NCI-H1048 (cell line): ENCODE results near the gene TAF8.
"Not testable (repeated sequence)": the region's sequence is repeated elsewhere in the genome, so short reads cannot be mapped to it uniquely, and the experiment has no call there.

Experiments used
- DNase-seq: peaks from one replicate; lab custom pipeline; 2025; lab: John Stamatoyannopoulos, UW

TAF8 gene, protein sequence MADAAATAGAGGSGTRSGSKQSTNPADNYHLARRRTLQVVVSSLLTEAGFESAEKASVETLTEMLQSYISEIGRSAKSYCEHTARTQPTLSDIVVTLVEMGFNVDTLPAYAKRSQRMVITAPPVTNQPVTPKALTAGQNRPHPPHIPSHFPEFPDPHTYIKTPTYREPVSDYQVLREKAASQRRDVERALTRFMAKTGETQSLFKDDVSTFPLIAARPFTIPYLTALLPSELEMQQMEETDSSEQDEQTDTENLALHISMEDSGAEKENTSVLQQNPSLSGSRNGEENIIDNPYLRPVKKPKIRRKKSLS

DNA sequence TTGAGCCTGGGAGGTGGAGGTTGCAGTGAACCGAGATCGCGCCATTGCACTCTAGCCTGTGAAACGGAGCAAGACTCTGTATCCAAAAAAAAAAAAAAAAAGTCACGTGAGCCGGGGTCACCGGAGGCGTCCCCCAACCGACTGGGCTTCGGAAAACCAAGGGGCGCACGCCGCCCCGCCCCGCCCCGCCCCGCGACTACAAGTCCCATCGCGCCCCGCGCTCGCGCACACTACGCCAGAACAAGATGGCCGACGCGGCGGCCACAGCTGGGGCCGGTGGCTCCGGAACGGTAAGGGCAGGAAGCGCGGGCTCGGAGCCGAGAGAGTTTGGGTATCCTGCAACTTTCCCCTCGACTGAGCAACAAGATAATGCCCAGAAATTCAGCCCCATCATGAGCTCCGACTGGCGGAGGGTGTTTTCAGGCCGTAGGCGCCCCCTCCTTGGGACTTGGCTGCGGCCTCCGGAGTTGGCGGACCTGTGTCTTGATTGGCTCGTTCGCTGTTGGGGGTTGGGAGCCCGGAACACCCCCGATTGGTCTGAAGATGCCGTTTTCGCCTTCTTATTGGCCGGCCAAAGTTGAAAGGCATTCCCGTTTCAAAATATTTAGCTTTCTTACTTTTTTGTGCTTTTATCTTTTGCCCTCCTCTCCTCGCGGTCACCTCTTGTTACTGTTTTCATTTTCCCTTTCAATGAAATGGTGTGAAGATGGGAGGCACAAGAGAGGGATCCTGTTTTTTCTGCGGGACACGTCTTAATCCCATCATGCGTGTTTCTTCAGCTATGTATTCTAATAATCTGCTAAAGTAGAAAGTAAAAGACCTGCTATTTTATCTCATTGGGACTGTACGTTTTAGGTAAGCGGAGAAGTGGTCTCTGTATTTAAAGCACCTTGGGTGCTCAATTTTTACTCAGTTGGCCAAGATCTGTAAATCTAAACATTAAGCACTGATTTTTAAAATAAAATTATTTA lies at the start of gene TAF8:
Gene TAF8, plus strand, starts transcription at position 228 of the 971 bp plus-strand sequence. Its CDS starts 18 bp downstream, at position 246.
- DNase-seq: peak; percentile 62

GRCh38 chr6:42001506-42001905 lies 48.8 kb upstream of the TAF8 start:
- no peak for DNase-seq

DNA sequence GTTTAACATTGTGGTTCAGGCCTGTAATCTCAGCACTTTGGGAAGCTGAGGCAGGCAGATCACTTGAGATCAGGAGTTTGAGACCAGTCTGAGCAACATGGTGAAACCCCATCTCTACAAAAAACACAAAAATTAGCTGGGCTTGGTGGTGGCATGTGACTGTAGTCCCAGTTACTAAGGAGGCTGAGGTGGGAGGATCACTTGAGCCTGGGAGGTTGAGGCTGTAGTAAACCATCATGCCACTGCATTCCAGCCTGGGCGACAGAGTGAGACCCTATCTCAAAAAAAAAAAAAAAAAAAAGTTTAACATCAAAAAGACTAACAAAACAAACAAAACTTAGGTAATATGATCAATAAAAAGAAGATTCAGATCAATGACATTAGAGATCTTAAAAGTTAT lies 46.7 kb upstream of the TAF8 start:
- DNase-seq: not testable (repeated sequence)

- DNase-seq: no peak
These were observed 42.8 kb upstream of the TAF8 start for GRCh38 chr6:42007286-42008137.

GRCh38 chr6:42008138-42008528 lies 42.2 kb upstream of the TAF8 start:
- not testable (repeated sequence) for DNase-seq

GRCh38 chr6:42009844-42010184 lies 40.5 kb upstream of the TAF8 start:
- DNase-seq: no peak

DNA sequence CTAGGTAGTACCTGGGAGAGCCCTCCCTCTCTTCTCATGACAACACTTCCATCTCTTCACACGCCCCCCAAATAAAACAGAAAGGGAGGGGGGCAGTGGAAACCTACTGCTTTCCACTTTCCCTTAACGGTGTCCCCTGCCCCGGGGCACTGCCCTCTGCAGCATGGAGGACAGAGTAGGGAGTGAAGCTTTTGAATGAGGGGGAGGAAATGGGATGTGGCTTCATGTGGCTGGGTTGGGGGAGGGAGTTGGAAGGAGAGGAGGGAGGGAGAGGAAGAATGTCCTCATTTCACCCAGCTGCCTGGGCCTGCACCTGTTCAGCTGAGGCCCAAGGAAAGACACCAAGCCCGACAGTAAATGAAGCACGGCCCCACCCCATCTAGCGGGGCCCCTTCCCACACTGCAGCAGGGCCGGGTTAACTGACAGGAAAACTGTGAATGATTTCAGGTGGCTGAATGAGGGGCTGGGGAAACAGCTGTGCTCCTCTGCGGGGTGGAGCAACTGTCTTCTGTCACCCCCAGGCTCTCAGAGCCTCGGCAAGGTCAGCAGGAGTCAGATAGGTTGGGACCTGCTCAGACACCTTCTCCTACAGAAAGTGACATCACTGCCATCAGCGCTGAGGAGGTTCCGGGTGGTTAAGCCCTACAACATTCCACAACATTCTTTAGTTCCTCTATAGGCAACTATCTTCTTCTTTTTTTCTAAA lies 40.0 kb upstream of the TAF8 start:
- no peak for DNase-seq

GRCh38 chr6:42010909-42011308 lies 39.4 kb upstream of the TAF8 start:
- no peak for DNase-seq

- no peak for DNase-seq
These were observed 37.7 kb upstream of the TAF8 start for GRCh38 chr6:42012501-42013133.

- DNase-seq: no peak
These were observed 37.2 kb upstream of the TAF8 start for GRCh38 chr6:42013134-42013516.

- no peak for DNase-seq
These were observed 33.2 kb upstream of the TAF8 start for GRCh38 chr6:42017021-42017643.

DNA sequence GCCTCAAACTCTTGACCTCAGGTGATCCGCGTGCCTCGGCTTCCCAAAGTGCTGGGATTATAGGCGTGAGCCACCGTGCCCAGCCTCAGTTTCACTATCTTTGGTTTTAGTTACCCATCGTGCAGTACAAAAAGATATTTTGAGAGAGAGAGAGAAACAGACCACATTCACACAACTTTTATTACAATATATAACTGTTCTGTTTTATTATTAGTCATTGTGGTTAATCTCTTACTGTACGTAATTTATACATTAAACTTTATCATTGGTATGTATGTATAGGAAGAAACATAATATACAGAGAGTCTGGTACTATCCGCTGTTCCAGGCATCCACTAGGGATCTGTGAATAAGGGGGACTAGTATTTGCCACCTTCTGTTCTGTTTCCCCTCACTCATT lies 29.4 kb upstream of the TAF8 start:
- no peak for DNase-seq

- no peak for DNase-seq
These were observed 28.2 kb upstream of the TAF8 start for GRCh38 chr6:42021847-42022754.

DNA sequence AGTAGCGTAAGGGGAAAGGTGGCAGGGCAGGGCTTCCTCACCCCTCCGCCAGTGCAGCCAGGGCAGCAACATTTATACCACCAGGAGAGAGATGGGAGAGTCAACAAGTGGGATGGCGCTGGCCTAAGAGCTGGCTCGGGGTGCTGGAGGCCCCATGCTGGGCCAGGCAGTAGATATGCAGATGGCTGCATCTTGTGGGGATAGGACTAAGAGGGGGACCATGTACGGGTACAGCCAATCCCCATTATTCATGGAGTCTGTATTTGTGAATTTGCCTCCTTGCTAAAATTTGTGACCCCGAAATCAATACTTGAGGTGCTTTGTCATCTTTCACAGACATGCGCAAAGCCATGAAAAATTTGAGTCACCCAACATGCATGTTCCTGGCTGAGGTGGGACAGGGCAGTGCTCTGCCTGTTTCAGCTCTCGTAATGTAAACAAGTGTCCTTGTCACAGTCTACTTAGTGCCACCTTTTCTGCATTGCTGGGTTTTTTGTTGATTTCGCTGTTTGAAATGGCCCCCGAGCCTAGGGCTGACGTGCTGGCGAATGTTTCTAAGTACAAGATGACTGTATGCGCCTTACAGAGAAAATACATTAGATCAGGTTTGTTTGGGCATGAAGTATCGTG lies 27.5 kb upstream of the TAF8 start:
- DNase-seq: no peak

DNA sequence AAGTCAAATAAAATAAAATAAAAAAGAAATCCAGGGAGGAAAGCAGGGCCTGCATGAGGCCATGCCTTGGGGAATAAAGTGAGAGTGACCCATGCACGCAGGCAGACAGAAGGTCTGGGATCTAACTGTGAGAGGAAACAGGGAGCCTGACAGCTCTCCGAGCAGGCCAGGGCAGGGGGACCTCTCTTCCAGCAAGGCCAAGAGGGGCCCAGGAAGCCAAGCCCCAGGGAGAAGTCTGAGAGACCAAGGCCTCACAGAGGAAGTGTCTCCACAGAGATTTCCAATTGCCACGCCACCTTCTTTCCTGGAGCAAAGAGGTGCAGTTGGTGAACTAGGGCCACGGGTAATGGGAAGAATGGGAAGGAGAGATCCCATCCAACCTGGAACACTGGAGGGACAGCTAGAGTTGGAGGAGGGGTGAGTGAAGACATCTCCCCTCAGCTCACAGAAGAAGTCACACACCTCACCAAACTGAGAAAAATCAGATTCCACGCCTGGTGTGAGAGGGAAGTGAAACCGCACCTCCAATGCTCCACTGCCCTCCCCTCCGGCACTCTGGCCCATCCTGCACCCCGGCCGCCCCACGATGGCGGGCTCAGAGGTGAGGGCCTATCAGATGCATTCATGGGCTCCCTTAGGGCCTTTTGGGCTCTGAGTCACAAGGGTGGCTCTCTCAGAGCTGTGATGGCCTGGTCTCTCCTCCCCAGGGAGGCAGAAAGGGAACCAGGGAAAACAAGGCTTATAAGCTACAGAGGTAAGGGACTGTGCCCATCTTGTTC lies 25.1 kb upstream of the TAF8 start:
- no peak for DNase-seq

DNA sequence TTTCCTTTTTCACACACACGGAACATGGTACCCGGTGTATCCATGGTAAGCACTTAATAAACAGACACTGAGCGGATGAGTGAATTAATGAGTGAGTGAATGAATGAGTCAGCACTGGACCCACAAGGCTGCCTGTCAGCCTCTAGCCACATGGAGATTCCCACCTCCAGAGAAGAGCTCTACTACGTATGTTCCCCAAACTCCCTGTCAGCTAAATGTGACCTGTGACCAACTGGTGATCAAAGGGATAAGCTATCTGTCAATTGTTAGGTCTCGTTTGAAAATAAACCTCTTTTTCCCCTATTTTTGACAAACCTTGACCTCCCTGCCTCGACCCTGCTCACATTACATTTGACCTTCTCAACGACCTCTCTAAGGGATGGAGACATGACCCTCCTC lies 24.5 kb upstream of the TAF8 start:
- no peak for DNase-seq

DNA sequence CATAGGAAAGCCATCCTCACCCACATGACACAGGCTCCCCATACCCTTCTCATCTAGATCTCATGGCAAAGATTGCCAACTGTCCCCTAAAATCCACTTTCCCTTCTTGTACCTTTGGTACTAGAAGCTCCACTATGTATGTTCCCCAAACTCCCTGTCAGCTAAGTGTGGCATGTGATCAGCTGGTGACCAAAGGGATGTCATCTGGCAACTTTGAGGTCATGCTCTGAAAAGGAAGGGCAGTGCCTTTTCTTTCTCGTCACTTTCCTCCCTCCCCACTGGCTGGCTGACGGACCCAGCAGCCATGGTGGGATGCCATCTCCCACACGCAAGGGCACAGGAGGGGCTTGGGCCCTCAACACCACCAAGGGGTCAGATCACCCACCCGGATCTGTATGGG lies 23.8 kb upstream of the TAF8 start:
- DNase-seq: no peak
